ENCODE data around the gene C1QBP.

GRCh38 chr17:5434984-5435383 is 4.0 kb downstream of the C1QBP start:
- TF ChIP-seq CTCF (IDR thresholded peaks at IDR 0.05; ENCODE audit: low read length) (no peak), EZH2 (optimal IDR thresholded peaks at IDR 0.05; ENCODE audit: low read depth, low read length) (no peak), EZH2phosphoT487 (IDR thresholded peaks at IDR 0.05; ENCODE audit: low read length) (no peak)

Data from MM.1S (cell line).